Panc1 (cell line): ENCODE measurements around the gene C15orf39. TPM values are rescaled to one million over a fixed set of nuclear protein-coding genes. Genes with fewer than 3 reads are reported as not detected.

ENCODE experiments used
- ATAC-seq: fragments of 200-7000 bp; cut with Tn5 transposase; 2 replicates; pipeline ENCODE4 v1.9.1; 2020; ENCODE audit warnings: mild to moderate bottlenecking, moderate library complexity
- BruUV-seq: library from RNA; stranded (reverse); fragments of 400-500 nt; replicated peaks from 2 replicates; lab custom pipeline; 2021; lab: Mats Ljungman, UMichigan
- CTCF ChIA-PET: fragments of 300-600 bp; sonication (Branson Sonifier 250); formaldehyde crosslinking; loops from one replicate; lab custom pipeline; 2022; ENCODE audit warnings: antibody characterized with exemption; lab: Charles Lee
- POLR2A ChIA-PET: fragments of 300-600 bp; sonication (Branson Sonifier 250); formaldehyde crosslinking; loops from one replicate; lab custom pipeline; 2022; ENCODE audit warnings: antibody characterized with exemption; lab: Charles Lee
- DNase-seq: peaks from one replicate; pipeline ENCODE4 v3.0.0-alpha.2; 2010; ENCODE audit warnings: low read depth, low spot score
- H3K27ac ChIP-seq: 2 replicates; pipeline ENCODE4 v1.5.1; 2011; ENCODE audit warnings: mild to moderate bottlenecking, low read length, inconsistent platforms
- H3K27me3 ChIP-seq: fragments of 200-500 bp; sonication (Bioruptor generic); 2 replicates; pipeline ENCODE4 v1.6.0; 2014; ENCODE audit warnings: low read length, inconsistent platforms; ENCODE audit not compliant: control insufficient read depth, insufficient read depth
- H3K36me3 ChIP-seq: fragments of 200-500 bp; sonication (Bioruptor generic); 2 replicates; pipeline ENCODE4 v1.5.1; 2014; ENCODE audit warnings: inconsistent platforms, mild to moderate bottlenecking, low read length, moderate library complexity; ENCODE audit not compliant: control insufficient read depth, insufficient read depth
- H3K4me1 ChIP-seq: 2 replicates; pipeline ENCODE4 v1.5.1; 2011; ENCODE audit warnings: inconsistent platforms, mild to moderate bottlenecking, low read length, moderate library complexity; ENCODE audit not compliant: control insufficient read depth, insufficient read depth
- H3K4me3 ChIP-seq, 2 experiments: 2 replicates each; pipeline ENCODE4 v1.5.1; 2011 to 2012; ENCODE audit warnings: low read depth in 2 of 2, low read length in 2 of 2, mild to moderate bottlenecking in 2 of 2, inconsistent platforms in 1 of 2, moderate library complexity in 1 of 2
- H3K9me3 ChIP-seq: fragments of 200-500 bp; sonication (Bioruptor generic); 2 replicates; pipeline ENCODE4 v1.5.1; 2014; ENCODE audit warnings: low read depth, mild to moderate bottlenecking, inconsistent platforms, low read length, moderate library complexity; ENCODE audit not compliant: control insufficient read depth, insufficient read depth
- POLR2AphosphoS5 ChIP-seq: IDR thresholded peaks from 2 replicates; pipeline ENCODE4 v1.6.1; 2012; ENCODE audit warnings: mild to moderate bottlenecking, low read depth, low read length, moderate library complexity
- REST ChIP-seq, 2 experiments: IDR thresholded peaks; 2 replicates each; pipeline ENCODE4 v1.6.1; 2011 to 2012; ENCODE audit warnings: low read depth in 2 of 2, control low read depth in 1 of 2, low read length in 1 of 2, mild to moderate bottlenecking in 1 of 2, moderate library complexity in 1 of 2; ENCODE audit not compliant: insufficient read depth in 1 of 2
- SIN3A ChIP-seq: IDR thresholded peaks from 2 replicates; pipeline ENCODE4 v1.6.1; 2012; ENCODE audit warnings: low read depth, mild to moderate bottlenecking, low read length, moderate library complexity, borderline replicate concordance; ENCODE audit not compliant: insufficient read depth
- TCF7L2 ChIP-seq: IDR thresholded peaks from 2 replicates; pipeline ENCODE4 v1.6.1; 2011; ENCODE audit warnings: mild to moderate bottlenecking, low read depth, low read length, inconsistent platforms
- in situ Hi-C: cut with HindIII; loops from 2 replicates; pipeline ENCODE4 v1.10.0; 2016; ENCODE audit warnings: low sequenced_read_pairs, low pct_unique_long_range_greater_than_20kb
- intact Hi-C: fragments of 100-400 bp; cut with micrococcal nuclease; formaldehyde crosslinking; loops from one replicate; pipeline ENCODE4 v1.10.0; 2022; ENCODE audit not compliant: unreplicated experiment
- total RNA-seq: library from RNA; stranded (reverse); gene quantifications from one replicate; pipeline ENCODE4 v1.2.1, GENCODE V29; 2021; ENCODE audit not compliant: unreplicated experiment
- TF ChIP-seq, protein P1 (sequence below): fragments of 450-650 bp; IDR thresholded peaks from 2 replicates; pipeline ENCODE4 v1.5.1; 2017; ENCODE audit warnings: mild to moderate bottlenecking

The C15orf39 gene
- total RNA-seq, 1 experiment from 2014 or later, result 17.6 TPM

DNA sequence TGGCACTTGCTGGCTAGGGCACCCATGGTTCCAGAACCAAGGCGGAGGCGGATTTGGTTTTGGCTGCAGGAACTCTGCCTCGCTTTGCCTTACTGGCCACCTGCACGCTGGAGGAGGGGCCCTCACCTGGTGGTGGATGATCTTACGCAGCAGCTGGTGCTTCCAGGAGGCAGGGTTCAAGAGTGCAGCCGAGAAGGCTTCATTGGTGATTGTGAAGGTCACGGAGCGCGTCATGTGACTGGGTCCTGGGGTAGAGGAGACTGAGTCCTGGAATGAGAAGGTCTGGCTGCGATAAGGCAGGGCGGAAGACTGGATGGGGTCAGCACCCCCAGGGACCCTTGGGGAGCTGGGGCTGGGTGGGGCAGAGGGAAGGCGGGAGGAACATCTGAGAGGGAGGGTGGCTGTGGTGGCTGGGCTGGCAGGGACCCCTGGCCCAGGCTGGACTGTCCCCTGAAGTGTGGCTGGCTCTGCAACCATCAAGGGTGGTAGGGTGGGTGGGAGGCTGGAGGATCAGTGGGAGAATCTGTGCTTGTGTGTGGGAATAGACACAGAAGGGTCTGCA, 30.7 kb downstream of the C15orf39 start:
- H3K27me3 ChIP-seq, result no peaks in the 10 kb centered on the region

DNA sequence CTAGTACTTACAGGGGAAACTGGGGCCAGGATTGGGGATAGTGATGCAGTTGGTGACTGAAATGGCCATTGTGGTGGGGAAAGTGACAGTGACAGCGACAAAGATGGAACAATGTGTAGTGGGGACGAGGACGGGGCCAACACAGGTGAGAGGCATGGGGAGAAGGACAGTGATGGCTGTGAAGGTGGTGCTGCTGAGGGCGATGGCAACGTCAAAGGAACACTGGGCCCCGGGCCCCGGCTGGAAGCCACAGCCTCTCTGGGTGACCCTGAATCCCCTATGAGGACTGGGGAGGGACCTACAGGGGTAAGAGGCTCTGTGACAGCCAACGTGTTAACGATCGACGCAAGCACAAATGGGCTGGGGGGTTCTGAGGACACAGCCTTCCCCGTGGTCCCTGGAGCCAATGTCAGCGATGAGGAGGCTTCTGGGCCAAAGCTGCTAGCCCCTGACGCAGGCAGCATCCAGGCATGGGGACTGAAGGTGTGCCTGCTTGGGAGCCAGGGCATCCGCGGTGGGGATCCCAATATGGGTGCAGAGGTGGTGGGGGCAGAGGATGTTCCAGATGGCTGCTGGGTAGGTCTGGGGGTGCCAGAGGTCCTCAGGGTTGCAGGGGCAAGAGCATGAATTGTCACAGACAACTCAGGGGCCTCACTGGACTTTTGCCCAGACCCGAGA, 31.3 kb downstream of the C15orf39 start:
- H3K27me3 ChIP-seq, result no peaks in the 10 kb centered on the region
- no peak overlapping the region for H3K27ac ChIP-seq
- intact Hi-C loops, result no loop called here
- no peaks in the 10 kb centered on the region for H3K4me1 ChIP-seq
- DNase-seq, result no peak
- ChIA-PET CTCF (no interaction called here), POLR2A (no interaction called here)
- H3K36me3 ChIP-seq, result no peaks in the 10 kb centered on the region
- ATAC-seq, result no peak
- TF ChIP-seq, protein P1, sequence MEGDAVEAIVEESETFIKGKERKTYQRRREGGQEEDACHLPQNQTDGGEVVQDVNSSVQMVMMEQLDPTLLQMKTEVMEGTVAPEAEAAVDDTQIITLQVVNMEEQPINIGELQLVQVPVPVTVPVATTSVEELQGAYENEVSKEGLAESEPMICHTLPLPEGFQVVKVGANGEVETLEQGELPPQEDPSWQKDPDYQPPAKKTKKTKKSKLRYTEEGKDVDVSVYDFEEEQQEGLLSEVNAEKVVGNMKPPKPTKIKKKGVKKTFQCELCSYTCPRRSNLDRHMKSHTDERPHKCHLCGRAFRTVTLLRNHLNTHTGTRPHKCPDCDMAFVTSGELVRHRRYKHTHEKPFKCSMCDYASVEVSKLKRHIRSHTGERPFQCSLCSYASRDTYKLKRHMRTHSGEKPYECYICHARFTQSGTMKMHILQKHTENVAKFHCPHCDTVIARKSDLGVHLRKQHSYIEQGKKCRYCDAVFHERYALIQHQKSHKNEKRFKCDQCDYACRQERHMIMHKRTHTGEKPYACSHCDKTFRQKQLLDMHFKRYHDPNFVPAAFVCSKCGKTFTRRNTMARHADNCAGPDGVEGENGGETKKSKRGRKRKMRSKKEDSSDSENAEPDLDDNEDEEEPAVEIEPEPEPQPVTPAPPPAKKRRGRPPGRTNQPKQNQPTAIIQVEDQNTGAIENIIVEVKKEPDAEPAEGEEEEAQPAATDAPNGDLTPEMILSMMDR, result no peak
- TF ChIP-seq POLR2AphosphoS5, result no peak
- TF ChIP-seq REST (IDR thresholded peaks at IDR 0.05; ENCODE audit: insufficient read depth in 1 of 2, low read depth in 2 of 2, low read length in 1 of 2), result no peak
- no peak for TF ChIP-seq TCF7L2
- TF ChIP-seq SIN3A, result no peak
- in situ Hi-C loops, result no loop called here
- no peaks in the 10 kb centered on the region for H3K9me3 ChIP-seq
- no TSS peak for BruUV-seq
- no peak overlapping the region for H3K4me3 ChIP-seq

More for the DNA sequence above, 30.7 kb downstream of the C15orf39 start:
- POLR2A ChIA-PET, result no interaction called here
- H3K36me3 ChIP-seq, result no peaks in the 10 kb centered on the region
- CTCF ChIA-PET, result no interaction called here
- no peak overlapping the region for H3K27ac ChIP-seq
- no peak for TF ChIP-seq POLR2AphosphoS5
- TF ChIP-seq TCF7L2, result no peak
- TF ChIP-seq SIN3A, result no peak
- no peak for TF ChIP-seq REST (IDR thresholded peaks at IDR 0.05; ENCODE audit: insufficient read depth in 1 of 2, low read depth in 2 of 2, low read length in 1 of 2)
- DNase-seq (no peak), ATAC-seq (no peak)
- in situ Hi-C loops (no loop called here), intact Hi-C loops (no loop called here)
- H3K4me3 ChIP-seq, result no peak overlapping the region
- H3K9me3 ChIP-seq, result no peaks in the 10 kb centered on the region
- BruUV-seq, result no TSS peak
- no peaks in the 10 kb centered on the region for H3K4me1 ChIP-seq
